ENCODE results near the gene NUFIP1.

Gene NUFIP1

GRCh38 chr13:44912278-44913016, 76.8 kb downstream of the NUFIP1 start:
- H3K27me3 ChIP-seq (ENCODE audit: insufficient read depth, low read length, poor library complexity, severe bottlenecking) = no peaks in the 10 kb centered on the region
- H2AFZ ChIP-seq (ENCODE audit: low read length) = no peak overlapping the region
- no peaks in the 10 kb centered on the region for H4K20me1 ChIP-seq (ENCODE audit: insufficient read depth, low read length, poor library complexity, severe bottlenecking)
- no peaks in the 10 kb centered on the region for H3K79me2 ChIP-seq (ENCODE audit: insufficient read depth, low read length)
- H3K9ac ChIP-seq (ENCODE audit: low read depth, low read length, poor library complexity, severe bottlenecking) = no peak overlapping the region
- no peaks in the 10 kb centered on the region; the same call in 1 of the 2 replicates for H3F3A ChIP-seq (ENCODE audit: low read depth)
- H3K9me3 ChIP-seq (ENCODE audit: insufficient read depth, low read depth, low read length) = 0 out of 2 replicates have a peak, but pooled peaks cover 7% of the 10 kb centered on the region
- peaks cover 6% of the 10 kb centered on the region for H3K4me1 ChIP-seq (ENCODE audit: insufficient read depth, low read length, poor library complexity, severe bottlenecking)
- H3K4me3 ChIP-seq (ENCODE audit: low read length, poor library complexity, severe bottlenecking) = no peak overlapping the region
- H3K9me2 ChIP-seq (replicated peaks; ENCODE audit: low read depth, low read length) = no peaks in the 10 kb centered on the region
- no peak overlapping the region for H3K4me2 ChIP-seq (ENCODE audit: low read depth, low read length, poor library complexity, severe bottlenecking)
- TF ChIP-seq EZH2phosphoT487 (IDR thresholded peaks at IDR 0.05; ENCODE audit: borderline replicate concordance) = no peak
- TF ChIP-seq CTCF (conservative IDR thresholded peaks at IDR 0.05; ENCODE audit: low read length) = no peak
- no peaks in the 10 kb centered on the region for H3K36me3 ChIP-seq (ENCODE audit: insufficient read depth, low read length)

- Histone ChIP-seq H3K9me2 (replicated peaks; ENCODE audit: low read depth, low read length) (no peaks in the 10 kb centered on the region), H3K4me1 (ENCODE audit: insufficient read depth, low read length, poor library complexity, severe bottlenecking) (no peaks in the 10 kb centered on the region), H3K9me3 (ENCODE audit: insufficient read depth, low read depth, low read length) (0 out of 2 replicates have a peak, but pooled peaks cover 7% of the 10 kb centered on the region), H4K20me1 (ENCODE audit: insufficient read depth, low read length, poor library complexity, severe bottlenecking) (no peaks in the 10 kb centered on the region), H3K9ac (ENCODE audit: low read depth, low read length, poor library complexity, severe bottlenecking) (no peak overlapping the region), H3F3A (ENCODE audit: low read depth) (no peaks in the 10 kb centered on the region), H3K27me3 (ENCODE audit: insufficient read depth, low read length, poor library complexity, severe bottlenecking) (no peaks in the 10 kb centered on the region), H3K79me2 (ENCODE audit: insufficient read depth, low read length) (no peaks in the 10 kb centered on the region), H2AFZ (ENCODE audit: low read length) (no peak overlapping the region), H3K4me3 (ENCODE audit: low read length, poor library complexity, severe bottlenecking) (no peak overlapping the region), H3K36me3 (ENCODE audit: insufficient read depth, low read length) (no peaks in the 10 kb centered on the region), H3K4me2 (ENCODE audit: low read depth, low read length, poor library complexity, severe bottlenecking) (no peak overlapping the region)
- TF ChIP-seq CTCF (conservative IDR thresholded peaks at IDR 0.05; ENCODE audit: low read length) (no peak), EZH2phosphoT487 (IDR thresholded peaks at IDR 0.05; ENCODE audit: borderline replicate concordance) (no peak)
Measured at GRCh38 chr13:44908712-44909111, 80.6 kb downstream of the NUFIP1 start.

DNA sequence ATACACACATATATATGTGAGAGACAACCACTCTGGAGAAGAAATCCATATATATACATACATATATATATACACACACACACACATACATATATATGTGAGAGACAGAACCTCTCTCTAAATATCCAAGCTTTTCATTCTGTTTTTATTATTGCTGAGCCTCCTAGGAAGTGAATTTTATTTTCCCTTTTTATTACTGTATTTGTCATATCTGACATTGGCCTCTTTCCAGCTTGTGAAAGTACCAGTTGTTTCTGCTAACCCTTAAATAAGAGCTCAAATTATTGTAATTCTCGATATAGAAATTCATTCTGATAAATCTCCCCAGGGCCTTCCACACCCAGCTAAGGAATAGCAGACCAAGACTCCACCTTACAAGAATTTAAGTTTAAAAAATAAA, 81.0 kb downstream of the NUFIP1 start:
- TF ChIP-seq CTCF (conservative IDR thresholded peaks at IDR 0.05; ENCODE audit: low read length) (no peak), EZH2phosphoT487 (IDR thresholded peaks at IDR 0.05; ENCODE audit: borderline replicate concordance) (no peak)
- Histone ChIP-seq H3K9me3 (ENCODE audit: insufficient read depth, low read depth, low read length) (0 out of 2 replicates have a peak, but pooled peaks cover 7% of the 10 kb centered on the region), H3K79me2 (ENCODE audit: insufficient read depth, low read length) (no peaks in the 10 kb centered on the region), H3K27me3 (ENCODE audit: insufficient read depth, low read length, poor library complexity, severe bottlenecking) (no peaks in the 10 kb centered on the region), H3F3A (ENCODE audit: low read depth) (no peaks in the 10 kb centered on the region), H3K9me2 (replicated peaks; ENCODE audit: low read depth, low read length) (no peaks in the 10 kb centered on the region), H4K20me1 (ENCODE audit: insufficient read depth, low read length, poor library complexity, severe bottlenecking) (no peaks in the 10 kb centered on the region), H3K4me1 (ENCODE audit: insufficient read depth, low read length, poor library complexity, severe bottlenecking) (no peaks in the 10 kb centered on the region), H3K36me3 (ENCODE audit: insufficient read depth, low read length) (no peaks in the 10 kb centered on the region), H3K9ac (ENCODE audit: low read depth, low read length, poor library complexity, severe bottlenecking) (no peak overlapping the region), H2AFZ (ENCODE audit: low read length) (no peak overlapping the region), H3K4me3 (ENCODE audit: low read length, poor library complexity, severe bottlenecking) (no peak overlapping the region), H3K4me2 (ENCODE audit: low read depth, low read length, poor library complexity, severe bottlenecking) (no peak overlapping the region)
